ENCODE measurements around the gene ARMC8.
"Not testable (repeated sequence)": the region's sequence is repeated elsewhere in the genome, so short reads cannot be mapped to it uniquely, and the experiment has no call there.

ARMC8 gene

GRCh38 chr3:138187296-138188012 is at the start of gene ARMC8:
ARMC8 (plus strand) TSS chr3:138187301; CDS start chr3:138187555, 254 bp downstream.
- DNase-seq (ENCODE audit: low read depth), result peak; percentile 20

GRCh38 chr3:138137861-138138260 is 49.2 kb upstream of the ARMC8 start:
- DNase-seq (ENCODE audit: low read depth), result no peak

GRCh38 chr3:138139691-138140090 is 47.4 kb upstream of the ARMC8 start:
- DNase-seq (ENCODE audit: low read depth), result no peak

- no peak for DNase-seq (ENCODE audit: low read depth)
Measured at GRCh38 chr3:138140940-138141339, 46.2 kb upstream of the ARMC8 start.

GRCh38 chr3:138142181-138142580 is 44.9 kb upstream of the ARMC8 start:
- not testable (repeated sequence) for DNase-seq (ENCODE audit: low read depth)

- no peak for DNase-seq (ENCODE audit: low read depth)
Measured at GRCh38 chr3:138148503-138148902, 38.6 kb upstream of the ARMC8 start.

- DNase-seq (ENCODE audit: low read depth), result no peak
Measured at GRCh38 chr3:138154534-138154933, 32.6 kb upstream of the ARMC8 start.

GRCh38 chr3:138157743-138158142 is 29.4 kb upstream of the ARMC8 start:
- DNase-seq (ENCODE audit: low read depth), result no peak

GRCh38 chr3:138165061-138165460 is 22.0 kb upstream of the ARMC8 start:
- no peak for DNase-seq (ENCODE audit: low read depth)

GRCh38 chr3:138172625-138173024 is 14.5 kb upstream of the ARMC8 start:
- no peak for DNase-seq (ENCODE audit: low read depth)

- no peak for DNase-seq (ENCODE audit: low read depth)
Measured at GRCh38 chr3:138173769-138174420, 13.2 kb upstream of the ARMC8 start.

GRCh38 chr3:138174421-138175131 is 12.5 kb upstream of the ARMC8 start, which contains the start of gene DBR1:
DBR1 (minus strand) TSS chr3:138174921; CDS start chr3:138174795, 126 bp downstream.
- peak; percentile 55 for DNase-seq (ENCODE audit: low read depth)

GRCh38 chr3:138180375-138181029 is 6.6 kb upstream of the ARMC8 start:
- no peak for DNase-seq (ENCODE audit: low read depth)

- DNase-seq (ENCODE audit: low read depth), result no peak
Measured at GRCh38 chr3:138184994-138185393, 2.1 kb upstream of the ARMC8 start.

- DNase-seq (ENCODE audit: low read depth), result no peak
Measured at GRCh38 chr3:138186221-138186620, 880 bp upstream of the ARMC8 start.

GRCh38 chr3:138186803-138187295 is 252 bp upstream of the ARMC8 start:
- peak; percentile 83 for DNase-seq (ENCODE audit: low read depth)

- no peak for DNase-seq (ENCODE audit: low read depth)
Measured at GRCh38 chr3:138188013-138188730, 1.1 kb downstream of the ARMC8 start.

GRCh38 chr3:138195481-138195880 is 8.4 kb downstream of the ARMC8 start:
- DNase-seq (ENCODE audit: low read depth), result no peak

GRCh38 chr3:138196023-138196422 is 8.9 kb downstream of the ARMC8 start:
- DNase-seq (ENCODE audit: low read depth), result no peak

- DNase-seq (ENCODE audit: low read depth), result no peak
Measured at GRCh38 chr3:138197058-138197457, 10.0 kb downstream of the ARMC8 start.

- DNase-seq (ENCODE audit: low read depth), result no peak
Measured at GRCh38 chr3:138197524-138197923, 10.4 kb downstream of the ARMC8 start.

GRCh38 chr3:138199851-138200250 is 12.8 kb downstream of the ARMC8 start:
- no peak for DNase-seq (ENCODE audit: low read depth)
